Mucosa of rectum (tissue), 2 donors: ENCODE measurements around the gene LIMS2.
A peak's percentile ranks its signal among the peaks of the same experiment; 100 is the strongest.

Source experiments
- H3K27ac ChIP-seq, 2 donors: one replicate each; pipeline ENCODE4 v1.7.0; 2013; ENCODE audit warnings: inconsistent platforms in 2 of 2, low read depth in 2 of 2, low read length in 2 of 2
- H3K27me3 ChIP-seq, 2 donors: one replicate each; pipeline ENCODE4 v1.7.0; 2013; ENCODE audit warnings: low read length in 2 of 2; ENCODE audit not compliant: control insufficient read depth in 2 of 2, insufficient read depth in 2 of 2
- H3K36me3 ChIP-seq, 2 donors: one replicate each; pipeline ENCODE4 v1.7.0; 2013; ENCODE audit warnings: low read length in 2 of 2; ENCODE audit not compliant: control insufficient read depth in 2 of 2, insufficient read depth in 2 of 2
- H3K4me1 ChIP-seq, 2 donors: one replicate each; pipeline ENCODE4 v1.7.0; 2013; ENCODE audit warnings: low read length in 2 of 2, mild to moderate bottlenecking in 1 of 2; ENCODE audit not compliant: control insufficient read depth in 2 of 2, insufficient read depth in 2 of 2
- H3K4me3 ChIP-seq, 2 donors: one replicate each; pipeline ENCODE4 v1.7.0; 2013; ENCODE audit warnings: low read length in 2 of 2
- H3K9ac ChIP-seq, 2 donors: one replicate each; pipeline ENCODE4 v1.7.0; 2013; ENCODE audit warnings: low read length in 2 of 2, low read depth in 1 of 2, mild to moderate bottlenecking in 1 of 2
- H3K9me3 ChIP-seq, 2 donors: one replicate each; pipeline ENCODE4 v1.7.0; 2013; ENCODE audit warnings: low read length in 2 of 2; ENCODE audit not compliant: control insufficient read depth in 2 of 2
- donor health status: healthy.
- donor health status: Normal muscosa, but diverticular disease.

The LIMS2 gene, protein sequence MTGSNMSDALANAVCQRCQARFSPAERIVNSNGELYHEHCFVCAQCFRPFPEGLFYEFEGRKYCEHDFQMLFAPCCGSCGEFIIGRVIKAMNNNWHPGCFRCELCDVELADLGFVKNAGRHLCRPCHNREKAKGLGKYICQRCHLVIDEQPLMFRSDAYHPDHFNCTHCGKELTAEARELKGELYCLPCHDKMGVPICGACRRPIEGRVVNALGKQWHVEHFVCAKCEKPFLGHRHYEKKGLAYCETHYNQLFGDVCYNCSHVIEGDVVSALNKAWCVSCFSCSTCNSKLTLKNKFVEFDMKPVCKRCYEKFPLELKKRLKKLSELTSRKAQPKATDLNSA

DNA sequence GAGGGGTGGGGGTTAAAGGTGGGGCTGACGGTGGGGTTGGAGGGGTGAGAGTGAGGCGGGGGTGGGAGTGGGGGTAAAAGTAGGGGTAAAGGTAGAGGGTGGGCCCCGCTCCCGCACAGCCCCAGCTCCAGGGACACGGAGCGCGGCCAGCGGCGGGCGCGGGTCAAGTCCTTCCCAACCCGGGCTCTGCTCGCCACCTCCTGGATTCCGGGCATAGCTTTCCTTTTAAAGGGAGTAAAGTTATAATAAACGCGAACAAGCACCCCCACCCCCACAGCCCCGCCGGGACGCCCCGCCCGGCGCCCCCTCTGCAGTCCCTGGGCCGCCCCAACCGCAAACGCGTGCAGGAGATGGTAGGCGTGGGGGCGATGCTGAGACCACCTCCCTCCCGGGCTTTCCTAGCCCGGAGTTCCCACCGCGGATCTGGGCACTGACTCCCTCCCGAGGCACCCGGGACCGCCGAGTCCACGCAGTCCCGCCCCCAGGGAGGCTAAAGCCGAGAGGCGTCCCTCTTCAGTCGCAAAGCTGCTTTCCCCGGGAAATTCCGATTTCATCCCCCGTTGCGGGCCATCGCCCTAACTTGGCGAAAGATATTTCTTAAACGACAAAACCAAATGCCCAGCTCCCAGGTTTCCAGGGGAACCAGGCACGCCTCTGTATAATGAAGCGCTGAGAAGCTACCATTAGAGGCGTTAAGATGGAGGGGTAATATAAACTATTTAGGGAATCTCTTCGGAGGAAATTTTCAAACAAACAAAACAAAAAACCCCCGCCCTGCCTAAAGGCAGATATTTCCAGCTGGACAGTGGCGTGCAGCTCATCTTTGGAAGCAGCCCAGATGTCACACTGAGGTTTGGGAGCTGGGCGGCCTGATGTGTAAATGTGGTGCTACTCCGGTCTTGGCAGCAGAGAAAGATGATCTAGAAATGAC is at the start of gene LIMS2:
LIMS2 (minus strand) TSS at position 200 of the 931 bp plus-strand sequence. CDS start 506 bp downstream, outside the sequence.
- H3K4me3 ChIP-seq: peak within 1 kb of the TSS; percentile 59 to 66
- peaks cover 25 to 54% of the 10 kb centered on the region in 2 donors for H3K27me3 ChIP-seq
- H3K9me3 ChIP-seq: no peaks in the 10 kb centered on the region
- H3K27ac ChIP-seq: peak within 1 kb of the TSS; percentile 67 to 78
- H3K9ac ChIP-seq: peak within 1 kb of the TSS; percentile 62 to 63
- no peaks in the 10 kb centered on the region for H3K36me3 ChIP-seq
- peaks cover 0 to 6% of the 10 kb centered on the region in 2 donors for H3K4me1 ChIP-seq

DNA sequence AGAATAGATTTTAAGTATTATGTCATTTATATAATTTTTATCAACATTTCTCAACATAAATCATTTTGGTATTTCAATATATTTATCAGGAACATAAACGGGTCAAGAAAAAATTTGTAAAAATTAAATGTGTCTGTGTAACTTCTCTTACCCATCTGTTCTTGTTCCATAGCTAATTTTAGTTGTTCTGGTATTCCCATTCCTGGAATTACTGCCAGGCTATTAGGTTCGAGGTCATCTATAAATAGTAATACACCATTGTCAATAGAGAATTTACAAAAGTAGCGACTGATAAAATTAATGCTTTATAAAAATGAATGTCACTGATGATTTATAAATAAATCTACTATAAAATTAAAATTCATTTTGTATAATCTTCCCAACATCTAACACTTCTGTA is 47.5 kb upstream of the LIMS2 start:
- H3K27me3 ChIP-seq: no peaks in the 10 kb centered on the region
- H3K4me3 ChIP-seq: no peak overlapping the region
- no peak overlapping the region for H3K27ac ChIP-seq
- no peaks in the 10 kb centered on the region for H3K4me1 ChIP-seq
- no peak overlapping the region for H3K9ac ChIP-seq
- H3K36me3 ChIP-seq: peaks cover 30 to 45% of the 10 kb centered on the region in 2 donors
- no peaks in the 10 kb centered on the region for H3K9me3 ChIP-seq

DNA sequence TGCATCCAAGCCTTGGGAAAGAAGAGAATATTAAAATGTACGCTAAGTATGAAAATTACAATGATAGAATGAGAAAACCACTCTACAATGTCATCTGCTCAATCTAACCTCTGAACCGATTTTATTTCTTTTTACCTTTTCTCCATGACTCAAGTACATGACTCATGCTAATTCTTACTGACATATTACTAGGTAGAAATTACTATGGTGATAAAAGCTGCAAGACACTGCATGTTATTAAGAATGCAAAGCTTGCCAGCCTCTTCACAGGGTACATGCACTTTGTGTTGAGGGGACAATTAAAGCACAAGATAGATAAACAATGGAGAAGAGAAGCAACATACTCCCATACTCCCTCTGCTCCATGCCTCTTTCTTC is 46.6 kb upstream of the LIMS2 start:
- no peak overlapping the region for H3K27ac ChIP-seq
- peaks cover 33 to 46% of the 10 kb centered on the region in 2 donors for H3K36me3 ChIP-seq
- no peaks in the 10 kb centered on the region for H3K27me3 ChIP-seq
- no peaks in the 10 kb centered on the region for H3K9me3 ChIP-seq
- no peak overlapping the region for H3K4me3 ChIP-seq
- no peak overlapping the region for H3K9ac ChIP-seq
- H3K4me1 ChIP-seq: no peaks in the 10 kb centered on the region

DNA sequence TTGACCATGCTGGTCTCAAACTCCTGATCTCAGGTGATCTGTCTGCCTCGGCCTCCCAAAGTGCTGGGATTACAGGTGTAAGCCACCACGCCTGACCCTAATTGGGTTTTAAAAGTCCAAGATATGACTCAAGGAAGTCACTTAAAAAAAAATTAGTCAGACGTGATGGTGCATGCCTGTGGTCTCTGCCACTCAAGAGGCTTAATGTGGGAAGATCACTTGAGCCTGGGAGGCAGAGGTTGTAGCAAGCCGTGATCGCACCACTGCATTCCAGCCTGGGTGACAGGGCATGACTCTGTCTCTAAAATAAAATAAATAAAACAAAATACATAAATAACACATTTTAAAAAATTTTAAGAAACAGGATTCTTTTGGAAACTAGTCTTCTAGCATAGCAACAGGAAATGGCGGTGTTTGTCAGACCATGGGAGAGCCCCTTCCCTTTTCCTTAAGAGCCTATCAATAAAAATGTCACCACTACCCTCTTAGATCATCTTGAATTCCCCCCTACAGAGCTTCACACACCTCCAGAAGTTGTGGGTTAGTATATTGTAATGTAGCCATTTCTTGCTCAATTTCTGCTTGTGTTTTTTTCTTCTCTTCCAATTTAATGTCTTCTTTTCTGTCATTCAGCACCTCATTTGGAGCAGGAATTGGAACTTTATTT is 46.1 kb upstream of the LIMS2 start:
- H3K9ac ChIP-seq: no peak overlapping the region
- H3K4me1 ChIP-seq: no peaks in the 10 kb centered on the region
- H3K36me3 ChIP-seq: peaks cover 38 to 52% of the 10 kb centered on the region in 2 donors
- H3K4me3 ChIP-seq: no peak overlapping the region
- no peak overlapping the region for H3K27ac ChIP-seq
- no peaks in the 10 kb centered on the region for H3K27me3 ChIP-seq
- H3K9me3 ChIP-seq: no peaks in the 10 kb centered on the region

DNA sequence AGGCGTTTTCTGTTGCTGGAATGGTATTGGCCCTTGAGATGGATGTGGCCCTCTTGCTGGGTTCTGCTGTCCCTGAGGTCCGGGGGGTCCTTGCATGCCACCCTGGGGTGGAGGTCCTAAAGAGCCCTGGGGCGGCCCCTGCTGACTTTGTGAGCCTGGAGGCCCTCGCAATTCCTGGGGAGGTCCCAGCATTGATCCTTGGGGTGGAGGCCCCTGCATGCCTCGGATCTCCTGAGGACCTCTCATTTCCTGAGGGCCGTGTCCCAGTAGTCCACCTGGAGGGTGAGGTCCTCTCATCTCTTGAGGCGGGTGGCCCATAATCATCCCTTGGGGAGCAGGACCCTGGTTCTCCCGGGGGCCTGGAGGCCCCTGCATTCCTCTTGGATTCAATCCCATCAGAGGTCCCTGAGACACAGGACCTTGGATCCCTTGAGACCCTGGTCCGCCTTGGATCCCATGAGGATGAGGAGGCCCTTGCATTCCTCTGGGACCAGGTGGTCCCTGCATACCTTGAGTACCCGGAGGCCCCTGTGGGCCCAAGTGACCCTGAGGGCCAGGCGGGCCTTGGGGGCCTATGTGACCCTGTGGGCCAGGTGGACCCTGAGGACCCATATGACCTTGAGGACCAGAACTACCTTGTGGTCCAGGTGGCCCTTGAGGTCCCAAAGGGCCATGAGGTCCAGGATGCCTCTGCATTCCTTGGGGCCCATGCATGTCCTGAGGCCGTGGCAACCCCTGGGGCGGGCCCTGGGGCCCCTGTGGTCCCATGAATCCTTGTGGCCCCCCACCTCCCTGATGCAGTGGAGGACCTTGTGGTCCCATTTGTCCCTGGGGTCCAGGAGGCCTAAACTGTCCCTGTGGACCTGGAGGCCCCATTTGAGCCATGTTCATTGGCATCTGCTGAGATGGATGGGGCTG is 44.2 kb upstream of the LIMS2 start:
- H3K36me3 ChIP-seq: peaks cover 41 to 58% of the 10 kb centered on the region in 2 donors
- H3K9me3 ChIP-seq: no peaks in the 10 kb centered on the region
- no peak overlapping the region for H3K27ac ChIP-seq
- no peaks in the 10 kb centered on the region for H3K27me3 ChIP-seq
- no peaks in the 10 kb centered on the region for H3K4me1 ChIP-seq
- no peak overlapping the region for H3K4me3 ChIP-seq
- H3K9ac ChIP-seq: no peak overlapping the region

DNA sequence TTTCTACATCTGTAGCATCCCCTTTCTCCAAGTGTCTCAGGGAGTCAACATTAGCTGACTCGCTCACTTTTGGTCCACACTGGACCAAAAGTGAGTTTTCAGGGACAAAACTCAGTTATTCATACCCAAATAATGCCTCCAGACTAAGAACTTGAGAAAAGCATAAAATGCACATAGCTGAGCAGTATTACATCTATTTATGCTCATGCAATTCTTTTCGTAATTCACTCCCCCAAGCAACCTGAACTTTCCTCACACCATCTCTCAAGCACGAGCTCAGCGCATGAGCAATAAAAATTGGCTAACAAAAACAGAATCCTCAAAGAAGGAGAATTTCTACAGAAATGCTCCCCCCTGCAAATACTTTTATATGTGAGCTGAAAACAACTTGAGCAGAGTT is 42.9 kb upstream of the LIMS2 start:
- H3K9ac ChIP-seq: no peak overlapping the region
- H3K4me3 ChIP-seq: no peak overlapping the region
- no peaks in the 10 kb centered on the region for H3K9me3 ChIP-seq
- H3K36me3 ChIP-seq: peaks cover 41 to 59% of the 10 kb centered on the region in 2 donors
- H3K27ac ChIP-seq: no peak overlapping the region
- H3K4me1 ChIP-seq: no peaks in the 10 kb centered on the region
- no peaks in the 10 kb centered on the region for H3K27me3 ChIP-seq

DNA sequence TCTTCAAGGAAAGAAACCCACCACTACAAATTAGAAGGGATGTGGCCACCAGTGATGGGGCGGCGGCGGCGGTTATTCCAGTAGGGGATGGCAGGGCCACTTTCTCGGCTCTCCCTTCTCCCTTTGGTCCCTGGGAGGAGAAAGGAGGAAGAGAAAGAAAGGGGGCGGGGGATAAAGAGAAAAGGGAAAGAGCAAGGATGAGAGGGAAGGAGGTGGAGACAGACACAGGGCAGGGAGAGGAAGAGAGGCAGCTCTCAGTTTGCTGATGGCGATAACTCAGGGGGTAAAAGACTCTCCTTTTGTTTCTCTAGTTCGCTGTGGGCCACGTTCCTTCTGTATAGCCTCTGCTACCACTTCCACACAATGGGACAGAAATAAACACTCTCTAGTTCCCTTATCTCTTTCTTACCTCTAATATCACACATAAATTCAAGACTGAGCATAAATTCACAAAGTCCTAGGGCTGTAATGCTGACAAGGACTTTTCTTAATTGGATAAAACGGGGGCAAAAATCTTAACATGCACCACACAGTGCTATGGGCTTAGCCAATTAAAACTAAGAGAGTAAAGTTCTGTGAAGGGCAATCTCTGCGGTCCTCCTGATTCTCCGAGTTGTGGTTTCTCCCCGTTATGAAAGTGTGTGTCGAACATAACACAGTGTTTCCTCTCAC is 40.6 kb upstream of the LIMS2 start:
- H3K27me3 ChIP-seq: no peaks in the 10 kb centered on the region
- peaks cover 28 to 39% of the 10 kb centered on the region in 2 donors for H3K36me3 ChIP-seq
- H3K4me3 ChIP-seq: no peak overlapping the region
- no peak overlapping the region for H3K9ac ChIP-seq
- no peak overlapping the region for H3K27ac ChIP-seq
- H3K9me3 ChIP-seq: no peaks in the 10 kb centered on the region
- no peaks in the 10 kb centered on the region for H3K4me1 ChIP-seq

DNA sequence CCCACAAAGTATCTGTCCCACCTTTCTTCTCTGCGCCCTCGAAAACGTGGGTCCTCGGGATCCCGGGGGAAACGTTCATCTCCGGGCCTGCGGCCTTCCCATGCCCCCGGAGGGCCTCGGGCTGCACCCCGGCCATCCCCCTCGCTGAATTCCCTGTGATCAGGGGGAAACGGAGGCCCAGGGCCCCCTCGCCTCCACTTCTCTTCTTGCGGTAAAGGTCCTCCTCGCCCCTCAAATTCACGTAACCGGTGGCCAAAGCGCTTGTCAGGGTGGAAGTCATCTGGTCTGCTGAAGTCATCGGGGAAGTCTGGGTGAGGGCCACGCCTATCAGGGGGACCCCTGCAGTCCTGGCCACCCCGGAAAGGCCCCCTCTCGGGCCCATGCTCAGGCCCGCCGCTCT is 38.2 kb upstream of the LIMS2 start:
- Histone ChIP-seq H3K27ac (no peak overlapping the region), H3K4me3 (no peak overlapping the region), H3K27me3 (no peaks in the 10 kb centered on the region), H3K9me3 (no peaks in the 10 kb centered on the region), H3K4me1 (no peaks in the 10 kb centered on the region), H3K9ac (no peak overlapping the region), H3K36me3 (peaks cover 28 to 44% of the 10 kb centered on the region in 2 donors)

DNA sequence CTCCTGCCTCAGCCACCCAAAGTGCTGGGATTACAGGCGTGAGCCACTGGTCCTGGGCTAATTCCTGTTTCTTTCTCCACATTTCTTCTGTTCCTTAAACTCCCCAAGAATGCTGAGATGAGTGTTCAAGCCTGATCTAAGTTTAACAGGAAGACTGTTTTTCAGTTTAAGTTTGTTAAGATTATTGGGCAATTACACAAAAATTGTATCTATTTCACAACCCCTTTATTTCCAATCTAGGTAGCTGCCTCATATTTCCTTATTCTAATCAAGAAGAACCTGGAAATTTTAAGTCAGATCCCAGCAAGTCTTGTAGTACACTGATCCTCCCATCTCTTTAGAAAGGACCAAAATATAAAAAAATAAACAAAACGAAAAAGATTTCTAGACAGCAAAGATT is 37.7 kb upstream of the LIMS2 start:
- H3K36me3 ChIP-seq: peaks cover 33 to 50% of the 10 kb centered on the region in 2 donors
- no peak overlapping the region for H3K9ac ChIP-seq
- no peak overlapping the region for H3K4me3 ChIP-seq
- H3K4me1 ChIP-seq: no peaks in the 10 kb centered on the region
- no peak overlapping the region for H3K27ac ChIP-seq
- no peaks in the 10 kb centered on the region for H3K9me3 ChIP-seq
- no peaks in the 10 kb centered on the region for H3K27me3 ChIP-seq
